Heart right ventricle (tissue), 16 donors: ENCODE data around the gene KDM3A. TPM values are rescaled to one million over a fixed set of nuclear protein-coding genes. Genes with fewer than 3 reads are reported as not detected.

Experiments
- ATAC-seq, 8 donors: fragments of 200-7000 bp; cut with Tn5 transposase; one replicate each; pipeline ENCODE4 v1.9.1; 2020; ENCODE audit warnings: mild to moderate bottlenecking in 8 of 8, moderate library complexity in 8 of 8, moderate number of reproducible peaks in 1 of 8
- DNase-seq, 2 donors: peaks; one replicate each; pipeline ENCODE4 v3.0.0-alpha.2; 2020
- H3K27ac ChIP-seq, 10 donors: fragments of 200-600 bp; sonication (generic) in 2 of 10; one replicate each; pipeline versions ENCODE4 v1.5.0 to v1.8.0; 2020 to 2022; ENCODE audit warnings: mild to moderate bottlenecking in 3 of 10
- H3K27me3 ChIP-seq, 7 donors: fragments of 200-600 bp; one replicate each; pipeline ENCODE4 v1.8.0; 2021 to 2022; ENCODE audit warnings: mild to moderate bottlenecking in 2 of 7
- H3K36me3 ChIP-seq, 9 donors: fragments of 200-600 bp; sonication (generic) in 1 of 9; one replicate each; pipeline versions ENCODE4 v1.5.0 to v1.8.0; 2020 to 2022; ENCODE audit warnings: mild to moderate bottlenecking in 2 of 9
- H3K4me1 ChIP-seq, 9 donors: fragments of 200-600 bp; sonication (generic) in 1 of 9; one replicate each; pipeline versions ENCODE4 v1.5.0 to v1.8.0; 2020 to 2022; ENCODE audit warnings: mild to moderate bottlenecking in 4 of 9
- H3K4me3 ChIP-seq, 10 donors: fragments of 200-600 bp; sonication (generic) in 2 of 10; one replicate each; pipeline versions ENCODE4 v1.5.0 to v1.8.0; 2020 to 2022; ENCODE audit warnings: mild to moderate bottlenecking in 7 of 10, moderate library complexity in 2 of 10
- H3K9me3 ChIP-seq, 11 donors: fragments of 200-600 bp in 10 of 11; sonication (generic) in 2 of 11; one replicate each; pipeline versions ENCODE4 v1.5.0 to v1.8.0; 2013 to 2022; ENCODE audit warnings: mild to moderate bottlenecking in 2 of 11, control low read depth in 1 of 11, moderate library complexity in 1 of 11
- WGBS, 2 donors: extraction: QIAGEN DNeasy Blood & Tissue Kit; methylation state at CpG; one replicate each; pipeline ENCODE4 v1.1.7; 2013; ENCODE audit warnings: inconsistent platforms in 1 of 2; 5-methylcytosine and 5-hydroxymethylcytosine counted together
- intact Hi-C, 10 donors: fragments of 100-400 bp; cut with DNase I; formaldehyde crosslinking; loops; one replicate each; pipeline versions ENCODE4 v1.11.1 to v1.14.2; 2022
- polyA plus RNA-seq, 2 donors: library from polyadenylated mRNA; stranded (reverse); fragments of 200-250 nt; gene quantifications; one replicate each; pipeline ENCODE4 v1.2.3, GENCODE V29; 2013
- total RNA-seq, 10 donors: library from RNA; stranded (reverse); fragmentation: NEBNext Ultra II Directional in 3 of 10; extraction: Animal tissue kit (Norgen Biotek cat#: 25700) in 3 of 10; gene quantifications; one replicate each; pipeline versions ENCODE4 v1.2.1 to v1.2.4, GENCODE V29; 2021 to 2023
- TF ChIP-seq, protein P1 (sequence below), 9 donors: fragments of 200-600 bp; sonication (generic) in 2 of 9; IDR thresholded peaks; one replicate each; pipeline versions ENCODE4 v1.5.0 to v1.8.0; 2021 to 2022; ENCODE audit warnings: antibody characterized with exemption in 9 of 9, mild to moderate bottlenecking in 5 of 9, moderate library complexity in 1 of 9
- donor health status: Arrhythmogenic right ventricular cardiomyopathy.
- donor health status: ischemic (EF 13 %, LVEDD 7.1; RV severe dilation, severe dysfunction).
- donor health status: healthy with polysubstance abuse.
- donor health status: DM: no; HTN: yes; CAD: no.
- donor health status: DM: no; HTN: no; CAD: no.
- donor health status: ischemic (EF 25% LVEDD 6.9; RV normal size, moderate dysfunction).
- donor health status: ischemic (EF 25% LVEDD 5.7; RV mildly dilated, moderate dysfunction).
- donor health status: healthy.
- donor health status: DM: yes; HTN: yes; CAD: no.
- donor health status: Ischemic cardiomyopathy.
- donor health status: ischemic (EF 35%, LVEDD 5.7; RV mildly dilated, moderate dysfunction).
- donor health status: nonischemic (EF 11% LVEDD 7.7; RV severe dilation, severe dysfunction).
- donor health status: DM: yes; HTN: yes; CAD: no.
- donor health status: PGD.
- donor health status: ischemic (EF 29% LVEDD 5.4; RV normal size, mild dysfunction).
- donor health status: nonischemic (EF 23%, LVEDD 6.1; RV moderate dilation, normal function).

KDM3A gene
- total and polyA plus RNA-seq, 12 donors: 17.1 to 53.7 (median 33.1) TPM

DNA sequence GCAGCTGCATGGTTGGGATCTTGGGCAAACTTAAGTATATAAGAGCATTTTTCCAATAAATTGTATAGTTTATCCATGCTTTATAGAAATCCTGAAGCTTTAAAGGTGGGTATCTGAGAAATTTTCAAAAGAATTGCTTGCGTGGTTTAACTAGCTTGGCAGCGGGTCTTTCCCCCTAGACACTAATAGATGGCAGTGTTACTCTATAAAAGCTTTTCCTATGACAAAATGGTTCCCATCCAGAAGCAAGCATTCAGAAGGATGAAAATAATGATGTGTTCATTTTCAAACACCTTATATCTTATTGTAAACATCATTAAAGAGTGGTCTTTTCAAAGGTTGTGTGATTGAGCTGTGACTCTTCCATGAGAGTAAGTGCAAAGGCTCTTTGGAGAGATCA is 45.9 kb downstream of the KDM3A start:
- peaks cover 0 to 58% (median 26%) of the 10 kb centered on the region in 9 donors for H3K4me1 ChIP-seq
- H3K9me3 ChIP-seq: no peaks in the 10 kb centered on the region
- H3K27me3 ChIP-seq: no peaks in the 10 kb centered on the region
- H3K27ac ChIP-seq: no peak overlapping the region
- H3K36me3 ChIP-seq: peaks cover 0 to 100% (median 83%) of the 10 kb centered on the region in 9 donors
- TF ChIP-seq, protein P1, sequence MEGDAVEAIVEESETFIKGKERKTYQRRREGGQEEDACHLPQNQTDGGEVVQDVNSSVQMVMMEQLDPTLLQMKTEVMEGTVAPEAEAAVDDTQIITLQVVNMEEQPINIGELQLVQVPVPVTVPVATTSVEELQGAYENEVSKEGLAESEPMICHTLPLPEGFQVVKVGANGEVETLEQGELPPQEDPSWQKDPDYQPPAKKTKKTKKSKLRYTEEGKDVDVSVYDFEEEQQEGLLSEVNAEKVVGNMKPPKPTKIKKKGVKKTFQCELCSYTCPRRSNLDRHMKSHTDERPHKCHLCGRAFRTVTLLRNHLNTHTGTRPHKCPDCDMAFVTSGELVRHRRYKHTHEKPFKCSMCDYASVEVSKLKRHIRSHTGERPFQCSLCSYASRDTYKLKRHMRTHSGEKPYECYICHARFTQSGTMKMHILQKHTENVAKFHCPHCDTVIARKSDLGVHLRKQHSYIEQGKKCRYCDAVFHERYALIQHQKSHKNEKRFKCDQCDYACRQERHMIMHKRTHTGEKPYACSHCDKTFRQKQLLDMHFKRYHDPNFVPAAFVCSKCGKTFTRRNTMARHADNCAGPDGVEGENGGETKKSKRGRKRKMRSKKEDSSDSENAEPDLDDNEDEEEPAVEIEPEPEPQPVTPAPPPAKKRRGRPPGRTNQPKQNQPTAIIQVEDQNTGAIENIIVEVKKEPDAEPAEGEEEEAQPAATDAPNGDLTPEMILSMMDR (IDR thresholded peaks at IDR 0.05): peak in 2 of 9 donors; percentile 26 to 27
- DNase-seq (no peak), ATAC-seq (no peak)
- intact Hi-C loops: no loop called here
- no peak overlapping the region for H3K4me3 ChIP-seq
- WGBS, 2 donors: 97 to 100% methylated on average over 2 of the region's 2 CpGs

GRCh38 chr2:86488561-86489250 is 47.5 kb downstream of the KDM3A start:
- TF ChIP-seq, protein P1 (IDR thresholded peaks at IDR 0.05): no peak
- Histone ChIP-seq H3K36me3 (peaks cover 0 to 100% (median 80%) of the 10 kb centered on the region in 9 donors), H3K9me3 (no peaks in the 10 kb centered on the region), H3K4me3 (no peak overlapping the region), H3K27me3 (no peaks in the 10 kb centered on the region), H3K27ac (peak overlapping the region in 5 of 10 donors; percentile 0 to 71 (median 20)), H3K4me1 (peaks cover 0 to 49% (median 23%) of the 10 kb centered on the region in 9 donors)
- ATAC-seq (peak in 3 of 8 donors; percentile 4 to 20 (median 7)), DNase-seq (no peak)
- intact Hi-C loops: no loop called here
- 70 to 84% methylated on average over 7 of the region's 7 CpGs for WGBS, 2 donors

- Histone ChIP-seq H3K4me3 (no peak overlapping the region), H3K4me1 (peaks cover 0 to 49% (median 23%) of the 10 kb centered on the region in 9 donors), H3K27ac (peak overlapping the region in 3 of 10 donors; percentile 13 to 71 (median 18)), H3K27me3 (no peaks in the 10 kb centered on the region), H3K36me3 (peaks cover 0 to 100% (median 80%) of the 10 kb centered on the region in 9 donors), H3K9me3 (no peaks in the 10 kb centered on the region)
- intact Hi-C loops: no loop called here
- TF ChIP-seq, protein P1 (IDR thresholded peaks at IDR 0.05): no peak
- WGBS, 2 donors: 94 to 95% methylated on average over 3 of the region's 3 CpGs
- ATAC-seq: no peak
- DNase-seq: no peak
These were observed 48.4 kb downstream of the KDM3A start for GRCh38 chr2:86489542-86489941.

- Histone ChIP-seq H3K36me3 (peaks cover 0 to 100% (median 78%) of the 10 kb centered on the region in 9 donors), H3K4me1 (peaks cover 0 to 43% (median 23%) of the 10 kb centered on the region in 9 donors), H3K27ac (peak overlapping the region in 4 of 10 donors; percentile 13 to 71 (median 36)), H3K9me3 (no peaks in the 10 kb centered on the region), H3K27me3 (no peaks in the 10 kb centered on the region), H3K4me3 (no peak overlapping the region)
- intact Hi-C loops: loop anchor here in 1 of 10 donors (5.0 kb wide), 1 partner anchor 48 kb away; the partner anchor contains the start of gene KDM3A
- ATAC-seq: no peak
- no peak for DNase-seq
- 80 to 84% methylated on average over 4 of the region's 4 CpGs for WGBS, 2 donors
- TF ChIP-seq, protein P1 (IDR thresholded peaks at IDR 0.05): no peak
These were observed 49.1 kb downstream of the KDM3A start for GRCh38 chr2:86490245-86490644.
